Sigmoid colon (tissue), 4 donors: Measurements from ENCODE around the gene CDHR2.

Experiments used
- EP300 ChIP-seq, 4 donors: sonication (generic); formaldehyde crosslinking; IDR thresholded peaks; one replicate each; pipeline ENCODE4 v1.6.1; 2017; ENCODE audit warnings: antibody characterized with exemption in 4 of 4
- POLR2A ChIP-seq, 2 donors: fragments of 450-650 bp; IDR thresholded peaks; one replicate each; pipeline ENCODE4 v1.6.1; 2016; ENCODE audit warnings: antibody characterized with exemption in 2 of 2, mild to moderate bottlenecking in 2 of 2, moderate library complexity in 2 of 2

- TF ChIP-seq EP300 (IDR thresholded peaks at IDR 0.05), result no peak
- no peak for TF ChIP-seq POLR2A (IDR thresholded peaks at IDR 0.05)
Observed at GRCh38 chr5:176575066-176575465, 25.9 kb downstream of the CDHR2 start.
